ENCODE measurements around the gene EMID1. TPM values are rescaled to one million over a fixed set of nuclear protein-coding genes. Genes with fewer than 3 reads are reported as not detected.

Gene EMID1
- total and polyA plus RNA-seq, 2 experiments from 2014 or later, result 11.5 to 15.0 TPM

- Histone ChIP-seq H3K36me3 (replicated peaks; ENCODE audit: insufficient read depth, low read depth) (no peaks in the 10 kb centered on the region), H3K4me3 (no peak overlapping the region), H3K27ac (no peak overlapping the region), H4K20me1 (ENCODE audit: insufficient read depth, poor library complexity, severe bottlenecking) (peaks cover 7% of the 10 kb centered on the region), H3K4me1 (ENCODE audit: insufficient read depth) (no peaks in the 10 kb centered on the region), H3K4me2 (no peak overlapping the region), H2AFZ (no peak overlapping the region), H3K79me2 (peaks cover 8% of the 10 kb centered on the region), H3K27me3 (no peaks in the 10 kb centered on the region), H3K9me3 (ENCODE audit: low read depth) (no peaks in the 10 kb centered on the region), H3K9me2 (replicated peaks; ENCODE audit: insufficient read depth) (no peaks in the 10 kb centered on the region)
- WGBS (ENCODE audit: low lambda C conversion rate, missing lambda C conversion rate), result 70% methylated on average over 12 of the region's 13 CpGs
- DNase-seq (ENCODE audit: low spot score), result no peak
- no peak for TF ChIP-seq EZH2 (IDR thresholded peaks at IDR 0.05; ENCODE audit: borderline replicate concordance)
- TF ChIP-seq EZH2phosphoT487 (IDR thresholded peaks at IDR 0.05; ENCODE audit: low read depth, severe bottlenecking, unreplicated experiment), result no peak
- no peak for TF ChIP-seq CTCF (IDR thresholded peaks at IDR 0.05; ENCODE audit: poor library complexity)
Observed at GRCh38 chr22:29302681-29303465, 97.2 kb downstream of the EMID1 start.

GRCh38 chr22:29305836-29306174 is 100.1 kb downstream of the EMID1 start:
- WGBS (ENCODE audit: low lambda C conversion rate, missing lambda C conversion rate), result 56% methylated on average over 6 of the region's 7 CpGs
- Histone ChIP-seq H3K4me1 (ENCODE audit: insufficient read depth) (peaks cover 11% of the 10 kb centered on the region), H3K4me2 (peak overlapping the region; percentile 98)

GRCh38 chr22:29306175-29306834 is 100.6 kb downstream of the EMID1 start, which contains the start of gene GAS2L1:
GAS2L1 (plus strand) TSS chr22:29306650; CDS start chr22:29308106, 1,456 bp downstream.
- peak within 1 kb of the TSS; percentile 93 for H3K4me3 ChIP-seq
- H3K27ac ChIP-seq, result peak within 1 kb of the TSS; percentile 80
- peaks cover 10% of the 10 kb centered on the region for H3K79me2 ChIP-seq
- H3K4me2 ChIP-seq, result peak within 1 kb of the TSS; percentile 98
- H2AFZ ChIP-seq, result peak within 1 kb of the TSS; percentile 96
- no peaks in the 10 kb centered on the region for H3K27me3 ChIP-seq
- WGBS (ENCODE audit: low lambda C conversion rate, missing lambda C conversion rate), result under 1% methylated on average over 25 of the region's 40 CpGs
- H4K20me1 ChIP-seq (ENCODE audit: insufficient read depth, poor library complexity, severe bottlenecking), result no peaks in the 10 kb centered on the region
- peaks cover 11% of the 10 kb centered on the region for H3K4me1 ChIP-seq (ENCODE audit: insufficient read depth)
- no peaks in the 10 kb centered on the region for H3K36me3 ChIP-seq (replicated peaks; ENCODE audit: insufficient read depth, low read depth)
- H3K9me2 ChIP-seq (replicated peaks; ENCODE audit: insufficient read depth), result no peaks in the 10 kb centered on the region
- no peaks in the 10 kb centered on the region for H3K9me3 ChIP-seq (ENCODE audit: low read depth)
- TF ChIP-seq EZH2phosphoT487 (IDR thresholded peaks at IDR 0.05; ENCODE audit: low read depth, severe bottlenecking, unreplicated experiment), result no peak
- peak; percentile 69 for TF ChIP-seq CTCF (IDR thresholded peaks at IDR 0.05; ENCODE audit: poor library complexity)
- TF ChIP-seq EZH2 (IDR thresholded peaks at IDR 0.05; ENCODE audit: borderline replicate concordance), result no peak
- peak; percentile 90 for DNase-seq (ENCODE audit: low spot score)

More at GRCh38 chr22:29305836-29306174, 100.1 kb downstream of the EMID1 start:
- Histone ChIP-seq H3K4me3 (no peak overlapping the region), H3K36me3 (replicated peaks; ENCODE audit: insufficient read depth, low read depth) (no peaks in the 10 kb centered on the region), H2AFZ (no peak overlapping the region), H3K27me3 (no peaks in the 10 kb centered on the region), H3K9me2 (replicated peaks; ENCODE audit: insufficient read depth) (no peaks in the 10 kb centered on the region), H3K27ac (no peak overlapping the region), H4K20me1 (ENCODE audit: insufficient read depth, poor library complexity, severe bottlenecking) (no peaks in the 10 kb centered on the region), H3K9me3 (ENCODE audit: low read depth) (no peaks in the 10 kb centered on the region), H3K79me2 (peaks cover 10% of the 10 kb centered on the region)
- DNase-seq (ENCODE audit: low spot score), result no peak
- TF ChIP-seq CTCF (IDR thresholded peaks at IDR 0.05; ENCODE audit: poor library complexity), result no peak
- TF ChIP-seq EZH2 (IDR thresholded peaks at IDR 0.05; ENCODE audit: borderline replicate concordance), result no peak
- TF ChIP-seq EZH2phosphoT487 (IDR thresholded peaks at IDR 0.05; ENCODE audit: low read depth, severe bottlenecking, unreplicated experiment), result no peak

All from hepatocyte (in vitro differentiated cells).